GM21360 (cell line): ENCODE measurements around the gene KLRG1.

Experiments
- ATAC-seq: cut with Tn5 transposase; IDR thresholded peaks from one replicate; pipeline ENCODE4 v1.9.1; 2021; ENCODE audit warnings: mild to moderate bottlenecking, moderate library complexity; ENCODE audit not compliant: unreplicated experiment

Gene KLRG1

DNA sequence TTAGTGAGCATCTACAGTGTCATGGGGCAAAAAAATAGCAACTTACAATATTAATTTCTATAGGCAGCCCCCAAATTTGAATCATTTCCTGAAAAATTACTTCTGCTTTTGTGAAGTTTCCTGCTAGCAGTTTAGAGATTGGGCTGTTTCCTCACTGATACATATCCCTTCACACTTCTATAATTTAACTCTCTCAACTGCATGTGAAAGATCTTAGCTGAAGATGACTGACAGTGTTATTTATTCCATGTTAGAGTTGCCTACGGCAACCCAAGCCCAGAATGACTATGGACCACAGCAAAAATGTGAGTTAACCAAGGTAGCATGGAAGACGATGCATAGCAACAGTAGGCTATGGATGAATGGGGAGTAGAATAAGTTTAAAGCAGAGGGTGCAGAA is at the start of gene KLRG1:
KLRG1 (plus strand) TSS at position 134 of the 400 bp plus-strand sequence; CDS start at position 224, 90 bp downstream.
- no peak for ATAC-seq

DNA sequence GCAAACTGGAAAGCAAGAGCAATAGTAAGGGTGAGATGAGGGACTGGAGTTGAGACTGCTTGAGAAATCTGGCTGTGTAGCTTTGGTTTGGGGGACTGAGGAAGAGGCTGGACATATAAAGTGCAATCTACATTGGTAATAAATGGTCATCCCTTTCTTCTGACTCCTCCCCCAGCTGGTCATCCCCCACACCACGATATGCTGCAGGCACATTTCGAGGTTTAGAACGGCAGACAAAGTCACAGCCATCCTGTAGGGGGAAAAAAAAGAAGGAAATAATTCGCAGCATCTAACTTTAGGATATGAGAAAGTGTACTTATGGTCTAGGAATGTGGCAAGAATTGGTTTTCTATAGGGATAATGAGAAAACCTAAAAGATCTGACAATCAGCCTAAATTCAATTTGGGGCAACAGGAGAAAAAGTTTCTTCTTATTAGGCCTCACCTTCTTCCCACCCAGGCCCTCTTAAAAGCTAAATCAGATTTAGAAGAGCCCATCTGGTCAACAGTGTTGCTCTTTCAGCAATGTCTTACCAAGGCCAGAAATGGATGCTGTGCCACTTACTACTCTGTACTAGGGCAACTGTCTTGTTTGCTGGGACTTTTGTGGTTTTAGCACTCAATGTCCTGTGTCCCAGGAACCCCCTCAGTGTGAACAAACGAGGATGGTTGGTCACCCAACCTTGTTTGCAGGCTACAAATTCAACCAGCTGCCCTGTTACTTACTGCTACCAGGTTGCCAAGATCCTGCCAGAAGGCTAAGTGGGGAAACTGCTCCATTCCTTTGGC is 47.5 kb upstream of the KLRG1 start:
- no peak for ATAC-seq

DNA sequence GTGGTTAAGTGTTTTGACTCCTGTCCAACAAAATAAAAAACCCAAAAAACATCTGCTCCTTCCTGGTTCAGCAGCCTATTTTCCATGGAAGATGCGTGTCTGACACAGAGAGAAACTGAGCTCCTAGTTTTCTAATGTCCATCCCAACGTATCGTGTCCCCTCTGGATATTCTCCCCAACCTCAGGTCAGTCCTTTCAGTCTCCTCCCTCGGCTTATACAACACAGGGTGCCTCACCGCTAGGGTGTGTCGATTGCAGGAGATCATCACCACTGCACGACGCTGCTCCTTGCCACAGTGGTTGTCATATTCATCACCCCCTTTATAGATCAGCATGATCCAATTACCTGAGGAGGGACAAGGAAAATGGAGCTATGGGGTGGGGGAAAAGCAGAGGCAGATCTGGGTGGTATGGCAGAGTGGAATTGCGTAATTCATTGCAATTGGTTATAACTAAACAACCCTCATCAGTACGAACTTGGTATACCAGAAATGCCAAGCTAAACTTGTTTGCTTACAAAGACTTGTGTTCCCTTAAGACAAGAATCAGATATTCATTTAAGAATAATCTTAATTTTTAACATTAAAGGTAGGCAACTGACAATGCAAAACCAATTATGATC is 45.7 kb upstream of the KLRG1 start:
- no peak for ATAC-seq

DNA sequence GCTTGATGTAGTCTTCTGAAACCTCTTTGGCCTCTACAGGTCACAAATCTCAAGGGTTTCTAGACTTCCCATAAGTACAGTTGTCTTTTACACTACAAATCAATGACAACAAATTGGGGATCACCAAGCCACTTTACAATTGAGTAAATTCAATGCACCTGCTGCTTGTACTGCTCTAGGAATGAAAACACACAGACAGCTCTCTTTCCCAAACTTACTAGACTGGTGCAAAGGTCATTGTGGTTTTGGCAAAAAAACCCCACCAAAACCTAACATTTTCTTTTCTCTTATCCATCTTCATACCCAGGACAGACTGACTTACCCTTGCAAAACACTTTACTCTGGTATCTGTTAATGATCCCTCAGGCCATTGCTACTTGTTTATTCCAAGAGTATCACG is 42.6 kb upstream of the KLRG1 start:
- no peak for ATAC-seq

DNA sequence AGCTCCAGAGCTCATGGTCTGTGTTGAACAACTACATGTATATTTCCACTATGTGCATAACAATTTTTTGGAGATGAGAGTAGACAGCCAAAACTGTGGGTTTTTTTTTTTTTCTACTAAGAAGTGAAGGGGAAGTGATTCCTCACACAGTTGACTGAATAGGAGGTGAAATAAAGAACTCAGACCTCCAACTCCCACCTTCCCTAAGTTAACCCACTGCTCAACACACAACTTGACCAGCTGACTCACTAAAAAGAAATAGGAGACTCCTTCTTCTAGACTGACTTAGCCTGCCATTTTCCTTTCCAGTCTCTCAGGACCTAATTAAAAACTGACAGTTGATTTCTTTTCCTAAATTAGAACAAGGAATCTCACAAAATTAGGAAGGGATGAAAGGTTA is 41.6 kb upstream of the KLRG1 start:
- no peak for ATAC-seq

DNA sequence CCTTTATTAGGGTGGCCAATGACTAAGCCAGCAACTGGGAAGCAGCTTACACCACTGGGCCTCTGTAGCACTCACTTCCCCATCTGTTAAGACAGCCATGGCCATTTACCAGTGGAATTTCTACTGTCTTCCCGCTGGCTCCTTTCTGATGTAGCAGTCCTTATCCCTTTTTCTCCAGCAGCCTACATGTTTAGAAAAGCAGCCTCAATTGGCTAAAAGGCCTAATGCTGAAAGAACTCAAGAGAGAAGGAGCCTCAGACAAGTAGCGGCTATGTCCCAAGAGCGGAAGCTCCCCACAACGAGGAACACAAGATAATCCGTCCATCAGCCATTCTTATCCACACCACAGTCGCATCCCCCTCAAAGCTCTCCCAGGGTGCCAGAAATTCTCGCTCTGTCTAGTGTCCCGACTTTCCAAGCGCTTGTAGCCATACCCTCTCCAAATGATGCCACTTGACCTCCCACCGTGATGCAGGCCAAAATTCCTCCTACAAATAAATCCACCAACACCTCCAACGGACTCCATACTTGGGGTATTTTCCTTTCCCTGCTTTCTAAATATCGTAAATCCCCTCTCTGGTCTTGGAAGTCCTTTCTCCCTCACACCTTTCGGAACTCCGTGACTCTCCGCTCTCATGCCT is 40.5 kb upstream of the KLRG1 start:
- ATAC-seq, result no peak

DNA sequence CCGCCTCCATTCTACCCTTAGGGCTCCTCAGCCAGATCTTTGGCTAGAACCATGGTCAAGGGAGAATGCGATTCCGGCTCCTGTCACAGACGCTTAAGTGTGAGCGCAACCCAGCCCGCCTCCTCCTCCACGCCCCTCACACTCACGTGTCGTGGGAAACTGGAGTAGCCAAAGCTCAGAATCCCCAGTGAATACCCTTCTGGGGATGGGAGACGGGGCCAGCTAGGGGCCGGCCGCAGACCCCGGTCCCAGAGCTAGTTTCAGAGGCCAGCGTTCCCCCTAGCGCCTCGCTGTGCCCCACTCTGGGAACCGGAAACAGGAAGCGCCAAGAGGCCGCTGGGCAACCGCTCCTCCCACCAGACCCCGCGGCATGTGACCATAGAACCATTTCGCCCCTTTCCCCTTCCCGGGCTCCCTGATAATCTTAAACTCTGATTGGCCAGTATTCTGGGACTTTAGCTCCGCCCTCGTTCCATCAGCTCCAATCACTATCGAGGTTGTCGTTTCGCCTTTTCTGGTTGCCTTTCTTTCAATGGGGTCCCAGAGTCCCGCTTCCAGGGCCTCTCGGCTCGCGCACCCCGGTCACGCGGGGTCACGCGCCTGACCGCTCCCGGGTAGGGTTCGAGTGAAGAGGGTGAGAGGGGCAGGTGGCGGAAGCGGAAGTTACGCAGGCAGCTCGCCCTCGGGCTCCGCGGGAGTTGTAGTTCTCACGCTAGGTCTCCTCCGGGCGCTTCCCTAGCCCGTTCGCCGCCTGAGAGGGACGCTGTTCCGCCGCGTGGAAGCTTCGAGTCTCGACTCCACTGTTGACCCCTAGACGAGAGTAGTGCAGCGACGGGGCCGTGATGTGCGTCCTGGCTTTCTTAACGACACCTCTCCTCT is 39.8 kb upstream of the KLRG1 start, which contains the start of gene M6PR:
M6PR (minus strand) TSS at position 304 of the 879 bp plus-strand sequence. CDS start 3,241 bp downstream, outside the sequence.
- peak; percentile 82 for ATAC-seq

DNA sequence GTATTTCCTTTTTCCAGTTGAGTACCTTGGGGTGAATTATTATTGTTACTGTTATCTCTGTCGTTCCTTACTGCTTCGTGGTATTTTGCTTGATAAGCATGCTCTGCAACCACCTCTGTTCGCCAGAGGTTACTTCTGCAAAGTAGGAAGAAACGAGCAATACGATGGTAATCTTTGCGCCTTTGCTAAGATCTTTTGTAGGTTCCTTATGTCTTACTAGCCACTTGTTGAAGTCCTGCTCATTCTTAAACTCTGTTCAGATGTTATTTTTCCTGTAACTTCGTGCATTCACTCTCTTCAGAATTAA is 39.2 kb upstream of the KLRG1 start:
- no peak for ATAC-seq

DNA sequence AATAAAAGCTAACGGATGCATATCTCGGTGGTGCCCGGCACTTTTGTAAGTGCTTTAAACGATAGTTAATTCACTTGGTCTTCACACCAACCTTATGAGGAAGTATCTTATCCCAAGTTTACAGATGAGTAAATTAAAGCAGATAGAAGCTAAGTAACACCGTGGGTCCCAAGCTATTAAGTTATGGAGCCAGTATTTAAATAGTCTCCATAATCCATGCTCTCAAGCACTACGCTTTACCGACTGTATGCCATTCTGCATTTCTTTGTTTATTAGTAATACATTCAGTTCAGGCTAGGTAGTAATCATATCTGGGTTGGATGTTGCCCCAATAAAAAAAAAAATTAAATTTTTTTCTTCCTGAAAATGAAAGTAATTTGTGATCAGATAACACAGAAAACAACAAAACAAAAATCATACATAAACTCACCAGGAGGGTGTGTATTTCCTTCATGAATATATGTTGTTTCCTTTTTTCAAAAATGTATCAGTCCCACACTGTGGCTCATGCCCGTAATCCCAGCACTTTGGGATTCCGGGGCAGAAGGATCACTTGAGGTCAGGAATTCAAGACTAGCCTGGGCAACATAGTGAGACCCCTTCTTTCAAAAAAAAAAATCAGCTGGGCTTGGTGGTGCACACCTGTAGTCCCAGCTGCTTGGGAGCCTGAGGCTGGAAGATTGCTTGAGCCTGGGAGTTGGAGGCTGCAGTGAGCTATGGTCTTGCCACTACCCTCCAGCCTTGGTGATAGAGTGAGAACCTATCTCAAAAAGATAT is 38.5 kb upstream of the KLRG1 start:
- no peak for ATAC-seq

DNA sequence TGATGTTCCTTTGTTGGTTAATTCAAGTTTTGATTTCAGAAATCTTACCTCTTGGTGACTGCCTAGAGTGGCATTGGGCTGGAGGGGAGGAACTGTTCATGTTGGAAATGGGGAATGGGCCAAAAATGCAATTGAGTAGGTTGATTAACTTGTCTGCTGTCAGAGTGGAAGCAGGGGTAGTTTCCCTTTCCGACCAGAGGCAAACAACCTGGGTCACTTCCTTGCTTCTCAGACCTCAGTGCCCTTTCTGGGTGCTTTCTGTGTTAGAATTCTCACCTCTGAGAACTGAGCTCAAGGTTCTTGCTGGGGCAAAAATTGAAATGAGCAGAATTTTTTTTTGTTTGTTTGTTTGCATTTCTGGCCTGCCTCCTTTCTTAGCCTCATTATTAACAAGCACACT is 37.6 kb upstream of the KLRG1 start:
- ATAC-seq, result no peak

DNA sequence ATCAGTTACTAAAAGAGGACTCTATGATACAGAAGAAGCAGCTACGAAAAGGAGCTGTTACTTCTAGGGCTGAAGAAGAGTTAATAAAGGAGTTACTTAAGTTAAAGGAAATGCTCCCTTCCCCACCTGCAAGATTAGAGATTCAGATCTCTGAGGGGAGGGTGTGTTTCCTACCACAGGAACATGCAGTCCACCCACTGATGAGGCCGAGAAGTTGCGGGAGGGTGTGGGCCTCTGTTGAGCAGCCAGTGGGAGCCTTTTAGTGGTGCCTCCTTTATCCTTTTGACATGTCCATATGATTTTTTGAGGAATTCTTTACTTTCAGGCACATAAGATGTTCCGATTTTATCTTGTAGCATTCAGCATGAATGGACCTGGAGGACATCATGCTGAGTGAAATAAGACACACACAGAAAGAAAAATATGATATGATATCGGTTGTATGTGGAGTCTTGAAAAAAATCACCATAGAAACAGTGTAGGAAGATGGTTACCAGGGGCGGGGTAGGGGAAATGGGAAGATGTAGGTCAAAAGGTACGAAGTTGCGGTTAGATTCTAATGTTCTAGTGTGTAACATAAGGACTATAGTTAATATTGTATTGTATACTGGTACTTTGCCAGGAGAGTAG is 35.5 kb upstream of the KLRG1 start:
- no peak for ATAC-seq

DNA sequence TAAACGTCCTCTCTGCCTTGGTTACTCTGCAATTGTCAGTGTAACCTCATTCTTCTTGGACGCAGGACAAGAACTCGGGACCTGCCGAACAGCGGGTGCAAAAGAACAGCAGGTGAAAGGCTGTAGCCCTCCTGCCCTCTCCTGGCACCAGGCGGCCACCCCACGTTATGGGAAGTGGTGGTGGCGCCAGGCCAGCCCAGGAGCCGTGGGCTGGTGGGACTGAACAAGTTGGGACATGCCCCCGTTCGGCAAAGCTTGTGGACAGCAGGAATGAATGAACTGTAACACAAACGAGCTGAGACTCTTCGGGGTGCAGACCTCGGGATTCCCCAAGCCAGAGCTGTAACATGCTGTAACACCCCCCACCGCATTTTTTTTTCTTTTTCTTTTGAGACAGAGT is 33.3 kb upstream of the KLRG1 start:
- no peak for ATAC-seq

DNA sequence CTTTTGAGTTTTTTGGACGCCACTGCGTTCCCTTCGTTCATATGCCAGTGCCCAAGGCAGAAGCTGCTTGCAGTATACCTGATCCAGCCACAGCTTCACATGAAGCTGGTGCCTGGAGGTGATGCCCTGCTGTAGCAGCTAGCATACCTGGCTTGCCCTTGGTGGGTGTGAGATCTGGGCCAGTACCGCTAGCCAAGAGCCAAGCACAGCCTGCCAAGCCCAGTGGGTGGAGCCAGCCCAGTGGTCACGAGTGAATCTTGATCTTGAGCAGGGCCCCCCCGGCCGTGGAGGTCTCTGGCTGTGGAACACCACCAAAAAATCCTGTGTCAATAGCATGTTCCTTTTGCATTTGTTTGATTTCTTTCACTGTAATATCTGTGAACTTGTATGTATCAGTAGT is 32.6 kb upstream of the KLRG1 start:
- no peak for ATAC-seq

DNA sequence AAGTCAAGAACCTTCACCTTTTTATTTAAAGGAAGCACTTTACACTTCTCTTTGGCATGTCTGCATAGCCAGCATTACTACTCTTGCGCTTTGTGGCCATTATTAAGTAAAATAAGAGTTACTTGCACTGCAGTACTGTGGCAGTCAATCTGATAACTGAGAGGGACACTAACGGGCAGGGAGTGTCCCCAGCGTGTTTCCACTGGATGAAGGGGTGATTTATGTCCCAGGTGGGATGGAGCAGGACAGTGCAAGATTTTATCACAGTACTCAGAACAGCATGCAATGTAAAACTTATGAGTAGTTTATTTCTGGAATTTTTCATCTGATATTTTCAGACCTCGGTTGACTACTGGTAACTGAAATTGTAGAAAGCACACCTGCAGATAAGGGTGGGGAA is 31.8 kb upstream of the KLRG1 start:
- no peak for ATAC-seq

DNA sequence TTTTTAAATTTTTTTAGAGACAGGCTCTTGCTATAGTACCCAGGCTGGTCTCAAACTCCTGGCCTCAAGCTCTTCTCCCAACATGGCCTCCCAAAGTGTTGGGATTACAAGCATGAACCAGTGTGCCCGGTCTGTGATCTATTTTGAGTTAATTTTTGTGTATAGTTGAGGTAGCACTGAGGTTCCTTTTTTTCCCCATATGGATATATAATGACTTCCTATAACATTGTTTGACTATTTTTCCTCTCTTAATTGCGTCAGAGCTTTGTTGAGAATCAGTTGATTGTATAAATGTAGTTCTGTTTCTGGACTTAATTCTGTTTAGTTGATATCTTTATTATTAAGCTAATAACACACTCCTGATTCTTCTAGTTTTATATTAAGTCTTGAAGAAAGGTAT is 31.3 kb upstream of the KLRG1 start:
- ATAC-seq, result no peak

DNA sequence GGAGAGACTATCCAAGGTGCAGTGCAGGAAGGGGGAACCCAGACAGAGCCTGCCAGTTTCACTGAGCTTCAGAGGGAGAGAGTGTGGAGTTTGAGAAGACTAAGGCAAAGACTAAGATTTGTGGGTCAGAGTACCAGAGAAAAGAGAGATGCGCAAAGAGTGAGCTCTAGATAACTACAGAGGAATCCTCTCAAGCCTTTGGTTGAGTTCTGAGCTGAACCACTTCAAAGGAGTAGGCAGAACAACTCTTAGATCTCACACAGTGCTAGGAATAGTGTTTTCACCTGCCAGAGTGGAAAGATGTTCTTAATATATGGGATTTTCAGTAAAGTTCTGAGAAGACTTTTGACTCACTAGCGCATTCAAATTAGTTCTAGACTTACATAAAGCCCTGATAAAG is 29.2 kb upstream of the KLRG1 start:
- ATAC-seq, result no peak

DNA sequence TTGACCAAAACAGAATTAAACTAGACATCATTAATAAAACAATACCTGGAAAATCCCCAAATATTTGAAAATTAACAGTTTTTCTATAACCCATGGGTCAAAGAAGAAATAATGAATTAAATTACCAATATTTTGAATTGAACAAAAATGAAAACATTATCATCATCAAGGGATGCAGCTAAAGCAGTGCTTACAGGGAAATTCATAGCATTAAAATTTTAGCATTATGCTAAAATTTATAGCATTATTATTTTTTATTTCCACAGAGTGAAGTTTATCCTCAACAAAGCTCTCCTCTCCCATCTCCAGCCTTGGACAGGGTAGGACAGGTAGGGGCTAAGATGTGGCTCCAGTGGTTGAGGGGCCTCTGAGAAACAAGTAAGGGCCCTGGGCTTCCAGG is 20.6 kb upstream of the KLRG1 start:
- no peak for ATAC-seq

DNA sequence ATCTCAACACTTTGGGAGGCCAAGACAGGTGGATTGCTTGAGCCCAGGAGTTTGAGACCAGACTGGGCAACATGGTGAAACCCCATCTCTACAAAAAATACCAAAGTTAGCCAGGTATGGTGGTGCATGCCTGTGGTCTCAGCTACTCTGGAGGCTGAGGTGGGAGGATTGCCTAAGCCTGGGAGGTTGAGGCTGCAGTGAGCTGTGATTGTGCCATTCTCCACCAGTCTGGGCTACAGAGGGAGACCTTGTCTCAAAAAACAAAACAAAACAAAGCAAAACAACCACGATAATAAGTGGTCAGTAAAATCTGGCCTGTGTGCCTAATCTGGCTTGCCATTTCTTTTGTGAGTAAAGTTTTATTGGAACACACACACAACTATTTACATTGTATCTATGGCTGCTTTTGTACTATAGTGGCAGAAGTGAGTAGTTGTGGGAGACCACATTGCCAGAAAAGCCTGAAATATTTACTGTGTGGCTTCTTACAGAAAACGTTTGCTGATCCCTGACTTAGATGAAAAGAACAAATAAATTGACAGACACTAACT is 19.4 kb upstream of the KLRG1 start:
- ATAC-seq, result no peak

DNA sequence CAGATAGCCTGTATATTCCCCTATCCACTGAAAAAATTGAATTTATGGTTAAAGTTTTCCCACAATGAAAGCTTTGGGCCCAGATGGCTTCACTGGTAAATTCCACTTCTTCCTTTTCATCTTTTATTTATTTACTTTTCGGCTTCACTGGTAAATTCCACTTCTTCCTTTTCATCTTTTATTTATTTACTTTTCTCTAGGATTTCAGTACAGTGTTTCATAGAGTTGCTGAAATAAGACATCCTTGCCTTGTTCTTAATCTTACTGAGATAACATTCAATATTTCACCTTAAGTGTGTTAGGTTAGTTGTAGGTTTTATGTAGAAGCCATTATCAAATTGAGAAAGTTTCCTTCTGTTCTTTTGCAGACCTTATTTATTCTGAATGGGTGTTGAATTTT is 18.9 kb upstream of the KLRG1 start:
- no peak for ATAC-seq

DNA sequence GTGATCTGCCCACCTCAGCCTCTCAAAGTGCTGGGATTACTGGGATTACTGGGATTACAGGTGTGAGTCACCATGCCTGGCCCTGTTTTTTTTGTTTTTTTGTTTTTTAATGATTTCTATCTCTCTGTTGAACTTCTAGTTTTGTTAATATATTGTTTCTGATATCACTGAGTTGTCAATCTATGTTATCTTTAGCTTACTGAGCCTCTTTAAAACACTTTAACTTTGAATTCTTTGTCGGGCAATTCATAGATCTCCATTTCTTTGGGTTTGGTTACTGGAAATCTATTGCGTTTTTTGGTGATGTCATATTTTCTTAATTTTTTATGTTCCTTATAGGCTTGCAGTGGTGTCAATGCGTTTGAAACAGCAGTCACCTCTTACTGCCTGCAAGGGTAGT is 9.2 kb upstream of the KLRG1 start:
- no peak for ATAC-seq
